Activated CD8-positive, alpha-beta T cell treated with anti-CD3 and anti-CD28 coated beads, Interleukin-2, amount 10 ng/mL, durations not matched to agents 7 days and 5 days (primary cell): ENCODE data around the gene TIAM2. TPM values are rescaled to one million over a fixed set of nuclear protein-coding genes. Genes with fewer than 3 reads are reported as not detected.

Experiments used
- ATAC-seq: fragments of 150-1000 bp; cut with Tn5 transposase; one replicate; pipeline ENCODE4 v1.10.0; 2021; ENCODE audit warnings: moderate library complexity
- CTCF ChIA-PET: fragments of 350-600 bp; sonication (Branson Sonifier 250); formaldehyde crosslinking; loops from one replicate; lab custom pipeline; 2021; ENCODE audit warnings: antibody characterized with exemption; lab: Charles Lee
- POLR2A ChIA-PET: fragments of 350-600 bp; sonication (Branson Sonifier 250); formaldehyde crosslinking; loops from one replicate; lab custom pipeline; 2021; ENCODE audit warnings: antibody characterized with exemption; lab: Charles Lee
- DNase-seq: peaks from one replicate; pipeline ENCODE4 v3.0.0-alpha.2; 2020
- H3K27ac Mint-ChIP-seq: one replicate; pipeline ENCODE4 v1.8.0; 2021; ENCODE audit warnings: mild to moderate bottlenecking, mixed read lengths
- H3K27me3 Mint-ChIP-seq: one replicate; pipeline ENCODE4 v1.8.0; 2021; ENCODE audit warnings: low read depth, mixed read lengths
- H3K36me3 Mint-ChIP-seq: one replicate; pipeline ENCODE4 v1.8.0; 2021; ENCODE audit warnings: low read depth, mixed read lengths
- H3K4me1 Mint-ChIP-seq: one replicate; pipeline ENCODE4 v1.8.0; 2021; ENCODE audit warnings: low read depth, mixed read lengths
- H3K4me3 Mint-ChIP-seq: one replicate; pipeline ENCODE4 v1.8.0; 2021; ENCODE audit warnings: mild to moderate bottlenecking, mixed read lengths
- H3K9me3 Mint-ChIP-seq: one replicate; pipeline ENCODE4 v1.8.0; 2022; ENCODE audit warnings: mixed read lengths; ENCODE audit not compliant: insufficient read depth
- total RNA-seq, 2 experiments: library from RNA; stranded (reverse); gene quantifications; one replicate each; pipeline ENCODE4 v1.2.3, GENCODE V29; 2021

TIAM2 gene
- total RNA-seq, 2 experiments from 2014 or later = 2.9 to 4.5 TPM

GRCh38 chr6:155126727-155127439 is 131.8 kb downstream of the TIAM2 start:
- Mint-ChIP-seq H3K9me3 (no peaks in the 10 kb centered on the region), H3K4me3 (no peak overlapping the region), H3K27ac (no peak overlapping the region), H3K4me1 (peaks cover 18% of the 10 kb centered on the region), H3K36me3 (no peaks in the 10 kb centered on the region), H3K27me3 (no peaks in the 10 kb centered on the region)
- ChIA-PET POLR2A (no interaction called here), CTCF (interaction anchor here (1.4 kb wide), 1 partner anchor 27 kb away, joined by 3 read pairs; no protein-coding TSS in a partner anchor)
- DNase-seq (no peak), ATAC-seq (peak; percentile 67)

DNA sequence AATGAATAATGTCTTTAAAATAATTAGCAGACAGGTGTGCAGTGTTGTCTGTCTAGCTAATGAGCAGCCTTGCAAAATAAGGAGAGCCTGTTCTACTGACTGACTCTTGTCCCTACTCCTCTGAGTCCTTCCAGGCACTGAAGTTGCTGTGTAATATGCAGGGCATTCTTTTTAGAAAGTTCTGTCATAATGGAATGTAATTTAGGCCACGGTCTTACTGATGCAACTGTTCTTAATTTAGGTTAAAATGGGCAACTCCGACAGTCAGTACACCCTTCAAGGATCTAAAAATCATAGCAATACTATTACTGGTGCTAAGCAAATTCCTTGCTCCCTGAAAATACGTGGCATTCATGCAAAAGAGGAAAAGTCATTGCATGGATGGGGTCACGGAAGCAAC is 133.9 kb downstream of the TIAM2 start:
- Mint-ChIP-seq H3K27ac (no peak overlapping the region), H3K4me1 (peaks cover 18% of the 10 kb centered on the region), H3K9me3 (no peaks in the 10 kb centered on the region), H3K36me3 (no peaks in the 10 kb centered on the region), H3K27me3 (no peaks in the 10 kb centered on the region), H3K4me3 (no peak overlapping the region)
- CTCF ChIA-PET = no interaction called here
- no peak for DNase-seq
- POLR2A ChIA-PET = no interaction called here
- no peak for ATAC-seq

- ChIA-PET POLR2A (no interaction called here), CTCF (no interaction called here)
- Mint-ChIP-seq H3K4me1 (peaks cover 18% of the 10 kb centered on the region), H3K4me3 (no peak overlapping the region), H3K27ac (no peak overlapping the region), H3K9me3 (no peaks in the 10 kb centered on the region), H3K36me3 (no peaks in the 10 kb centered on the region), H3K27me3 (no peaks in the 10 kb centered on the region)
- DNase-seq = no peak
- ATAC-seq = no peak
Observed at GRCh38 chr6:155129744-155130143, 134.6 kb downstream of the TIAM2 start.

- H3K36me3 Mint-ChIP-seq = no peaks in the 10 kb centered on the region
- no peak overlapping the region for H3K27ac Mint-ChIP-seq
- CTCF ChIA-PET = no interaction called here
- ATAC-seq (no peak), DNase-seq (no peak)
- H3K4me3 Mint-ChIP-seq = no peak overlapping the region
- no peaks in the 10 kb centered on the region for H3K27me3 Mint-ChIP-seq
- peaks cover 18% of the 10 kb centered on the region for H3K4me1 Mint-ChIP-seq
- no peaks in the 10 kb centered on the region for H3K9me3 Mint-ChIP-seq
- POLR2A ChIA-PET = no interaction called here
Observed at GRCh38 chr6:155130161-155130853, 135.2 kb downstream of the TIAM2 start.

DNA sequence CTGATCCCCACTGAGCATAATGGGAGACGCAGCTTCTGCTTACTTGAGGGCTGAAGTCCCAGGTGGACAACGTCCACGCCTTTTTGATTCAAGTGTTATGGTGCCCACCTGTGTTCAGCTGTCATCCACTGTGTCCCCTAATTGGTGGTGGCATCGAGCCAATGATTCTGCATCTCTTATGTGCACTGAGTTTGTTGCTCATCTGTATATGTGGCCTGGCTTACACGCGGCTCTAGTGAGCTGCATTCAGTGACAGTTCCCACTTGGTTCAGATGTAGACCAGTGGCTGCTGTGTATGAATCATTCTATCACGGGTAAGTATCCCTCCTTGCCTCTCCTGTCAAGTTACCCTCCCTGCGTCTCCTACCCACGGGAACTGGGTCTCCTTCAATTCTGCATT is 137.5 kb downstream of the TIAM2 start:
- H3K4me1 Mint-ChIP-seq = peaks cover 9% of the 10 kb centered on the region
- H3K36me3 Mint-ChIP-seq = no peaks in the 10 kb centered on the region
- ChIA-PET CTCF (interaction anchor here (1.2 to 1.6 kb wide), 2 partner anchors 21 to 457 kb away, joined by 3 to 5 read pairs; no protein-coding TSS in a partner anchor), POLR2A (no interaction called here)
- H3K9me3 Mint-ChIP-seq = no peaks in the 10 kb centered on the region
- ATAC-seq (no peak), DNase-seq (no peak)
- H3K27ac Mint-ChIP-seq = no peak overlapping the region
- H3K4me3 Mint-ChIP-seq = no peak overlapping the region
- no peaks in the 10 kb centered on the region for H3K27me3 Mint-ChIP-seq

GRCh38 chr6:155141002-155141401 is 145.9 kb downstream of the TIAM2 start:
- H3K9me3 Mint-ChIP-seq = peaks cover 4% of the 10 kb centered on the region
- no peak overlapping the region for H3K4me3 Mint-ChIP-seq
- ChIA-PET POLR2A (no interaction called here), CTCF (interaction anchor here (1.5 kb wide), 1 partner anchor 11 kb away, joined by 4 read pairs; no protein-coding TSS in a partner anchor)
- H3K27me3 Mint-ChIP-seq = no peaks in the 10 kb centered on the region
- ATAC-seq (no peak), DNase-seq (no peak)
- no peak overlapping the region for H3K27ac Mint-ChIP-seq
- H3K4me1 Mint-ChIP-seq = peaks cover 25% of the 10 kb centered on the region
- peaks cover 8% of the 10 kb centered on the region for H3K36me3 Mint-ChIP-seq

DNA sequence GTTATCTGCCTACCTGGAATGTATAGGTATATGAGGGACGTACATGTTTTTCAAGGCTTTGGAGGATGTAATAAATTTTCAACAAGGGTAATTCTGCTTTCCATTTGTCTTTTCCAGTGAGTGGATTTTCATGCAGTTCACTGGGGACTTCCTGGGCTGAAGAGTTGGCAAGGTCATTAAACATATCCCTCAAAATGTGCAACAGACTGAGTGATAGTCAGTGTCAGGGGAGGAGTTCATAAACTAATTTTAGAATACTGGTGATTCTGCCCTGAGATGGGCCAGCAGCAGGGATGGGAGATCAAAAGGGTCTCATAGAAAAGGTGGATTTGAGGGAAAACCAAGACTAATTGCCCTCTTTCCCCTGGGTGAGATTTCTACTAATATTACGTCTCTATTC is 146.4 kb downstream of the TIAM2 start:
- H3K27me3 Mint-ChIP-seq = no peaks in the 10 kb centered on the region
- POLR2A ChIA-PET = no interaction called here

DNA sequence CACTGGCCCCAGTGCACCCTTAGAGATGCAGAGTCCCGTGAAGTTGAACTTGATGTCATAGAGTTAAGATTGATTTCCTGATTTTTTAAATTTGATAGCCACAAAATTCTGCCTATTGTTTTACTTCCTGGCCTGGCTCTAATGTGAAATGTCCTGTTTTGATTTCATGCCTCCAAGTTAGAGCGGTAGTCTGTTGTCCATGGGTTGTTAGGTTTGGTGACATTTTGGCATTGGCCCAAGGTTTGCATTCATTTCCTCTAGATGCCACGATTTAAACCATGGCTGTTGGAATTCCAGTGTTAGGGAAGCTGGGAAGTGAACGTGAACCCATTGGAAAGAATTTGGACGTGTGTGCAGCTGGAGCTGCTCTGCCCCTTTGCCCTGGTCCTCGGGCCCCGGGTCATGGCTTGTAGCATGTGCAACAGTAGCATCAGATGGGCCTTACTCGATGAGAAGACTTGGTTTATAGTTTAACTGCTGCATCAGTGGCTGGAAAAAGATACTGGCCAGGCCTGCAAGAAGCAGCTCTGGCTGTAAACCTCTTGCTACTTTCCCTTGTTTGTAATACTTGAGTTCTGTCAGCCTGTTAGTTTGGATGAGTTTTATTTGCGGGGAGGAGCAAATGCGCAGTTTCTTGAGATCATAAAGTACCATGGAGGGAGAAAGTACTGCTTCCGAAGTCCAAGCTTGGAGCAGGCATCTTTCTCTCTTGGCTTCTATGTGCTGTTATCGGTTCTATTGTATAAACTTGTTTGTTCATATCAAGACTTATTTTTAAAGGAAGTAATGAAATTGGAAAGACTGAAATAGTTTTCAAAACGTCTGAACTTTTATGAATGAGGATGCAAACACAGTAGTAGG is 147.3 kb downstream of the TIAM2 start:
- H3K4me3 Mint-ChIP-seq = peak overlapping the region; percentile 75
- POLR2A ChIA-PET = no interaction called here
- H3K9me3 Mint-ChIP-seq = peaks cover 4% of the 10 kb centered on the region

More for the DNA sequence above, 146.4 kb downstream of the TIAM2 start:
- CTCF ChIA-PET = no interaction called here
- Mint-ChIP-seq H3K4me1 (peaks cover 28% of the 10 kb centered on the region), H3K9me3 (peaks cover 4% of the 10 kb centered on the region), H3K27ac (no peak overlapping the region), H3K4me3 (no peak overlapping the region), H3K36me3 (peaks cover 8% of the 10 kb centered on the region)
- ATAC-seq (no peak), DNase-seq (no peak)

GRCh38 chr6:155143029-155143577 is 148.0 kb downstream of the TIAM2 start:
- H3K4me1 Mint-ChIP-seq = peaks cover 33% of the 10 kb centered on the region
- DNase-seq (no peak), ATAC-seq (peak; percentile 77)
- ChIA-PET POLR2A (no interaction called here), CTCF (interaction anchor here (1.2 kb wide), 1 partner anchor 28 kb away, joined by 3 read pairs; no protein-coding TSS in a partner anchor)
- peak overlapping the region; percentile 75 for H3K4me3 Mint-ChIP-seq
- H3K9me3 Mint-ChIP-seq = peaks cover 4% of the 10 kb centered on the region
- peaks cover 8% of the 10 kb centered on the region for H3K36me3 Mint-ChIP-seq
- H3K27me3 Mint-ChIP-seq = no peaks in the 10 kb centered on the region
- H3K27ac Mint-ChIP-seq = peak overlapping the region; percentile 98

More for the DNA sequence above, 147.3 kb downstream of the TIAM2 start:
- CTCF ChIA-PET = interaction anchor here (1.2 kb wide), 1 partner anchor 29 kb away, joined by 3 read pairs; no protein-coding TSS in a partner anchor
- DNase-seq = no peak
- peak overlapping the region; percentile 98 for H3K27ac Mint-ChIP-seq
- H3K27me3 Mint-ChIP-seq = no peaks in the 10 kb centered on the region
- peaks cover 28% of the 10 kb centered on the region for H3K4me1 Mint-ChIP-seq
- H3K36me3 Mint-ChIP-seq = peaks cover 8% of the 10 kb centered on the region
- ATAC-seq = no peak

- Mint-ChIP-seq H3K4me3 (peak overlapping the region; percentile 75), H3K4me1 (peaks cover 37% of the 10 kb centered on the region), H3K27me3 (no peaks in the 10 kb centered on the region), H3K36me3 (peaks cover 8% of the 10 kb centered on the region), H3K27ac (peak overlapping the region; percentile 98), H3K9me3 (peaks cover 4% of the 10 kb centered on the region)
- ChIA-PET POLR2A (no interaction called here), CTCF (interaction anchor here (0.7 kb wide), 1 partner anchor 216 kb away, joined by 3 read pairs; no protein-coding TSS in a partner anchor)
- no peak for DNase-seq
- ATAC-seq = peak; percentile 9
Observed at GRCh38 chr6:155143578-155144106, 148.5 kb downstream of the TIAM2 start.

- ATAC-seq = no peak
- peaks cover 4% of the 10 kb centered on the region for H3K9me3 Mint-ChIP-seq
- DNase-seq = no peak
- ChIA-PET POLR2A (interaction anchor here (1.3 kb wide), 1 partner anchor 28 kb away, joined by 4 read pairs; no protein-coding TSS in a partner anchor), CTCF (no interaction called here)
- peaks cover 59% of the 10 kb centered on the region for H3K4me1 Mint-ChIP-seq
- no peaks in the 10 kb centered on the region for H3K27me3 Mint-ChIP-seq
- no peak overlapping the region for H3K27ac Mint-ChIP-seq
- no peak overlapping the region for H3K4me3 Mint-ChIP-seq
- H3K36me3 Mint-ChIP-seq = peaks cover 8% of the 10 kb centered on the region
Observed at GRCh38 chr6:155146205-155146604, 151.1 kb downstream of the TIAM2 start.
